22Rv1 (cell line): ENCODE data around the gene GNLY.

Experiments
- H3K27ac ChIP-seq: fragments of 450-650 bp; 2 replicates; pipeline ENCODE4 v1.5.1; 2017
- ZFX ChIP-seq: fragments of 450-650 bp; IDR thresholded peaks from 2 replicates; pipeline ENCODE4 v1.6.1; 2017; ENCODE audit warnings: antibody characterized with exemption, borderline replicate concordance
- TF ChIP-seq, protein P1 (sequence below): fragments of 450-650 bp; IDR thresholded peaks from 2 replicates; pipeline ENCODE4 v1.5.1; 2017; ENCODE audit warnings: mild to moderate bottlenecking

Gene GNLY

DNA sequence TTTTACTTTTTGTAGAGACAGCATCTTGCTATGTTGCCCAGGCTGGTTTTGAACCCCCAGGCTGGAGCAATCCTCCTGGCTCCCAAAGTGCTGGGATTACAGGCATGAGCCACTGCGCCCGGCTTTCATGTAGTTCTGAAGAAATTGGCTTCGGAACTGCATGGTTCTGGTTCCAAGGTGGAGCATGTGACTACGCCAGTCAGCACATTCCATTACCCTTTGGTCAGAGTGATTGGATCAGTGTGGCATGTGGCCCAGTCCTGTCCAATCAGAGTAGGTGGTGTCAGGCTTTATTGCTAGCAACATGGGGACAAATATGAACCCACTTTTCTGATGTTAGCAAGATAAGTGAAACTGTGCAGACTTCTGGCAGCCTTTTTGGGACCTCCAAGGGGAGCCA, 43.3 kb downstream of the GNLY start:
- H3K27ac ChIP-seq: no peak overlapping the region
- TF ChIP-seq, protein P1, sequence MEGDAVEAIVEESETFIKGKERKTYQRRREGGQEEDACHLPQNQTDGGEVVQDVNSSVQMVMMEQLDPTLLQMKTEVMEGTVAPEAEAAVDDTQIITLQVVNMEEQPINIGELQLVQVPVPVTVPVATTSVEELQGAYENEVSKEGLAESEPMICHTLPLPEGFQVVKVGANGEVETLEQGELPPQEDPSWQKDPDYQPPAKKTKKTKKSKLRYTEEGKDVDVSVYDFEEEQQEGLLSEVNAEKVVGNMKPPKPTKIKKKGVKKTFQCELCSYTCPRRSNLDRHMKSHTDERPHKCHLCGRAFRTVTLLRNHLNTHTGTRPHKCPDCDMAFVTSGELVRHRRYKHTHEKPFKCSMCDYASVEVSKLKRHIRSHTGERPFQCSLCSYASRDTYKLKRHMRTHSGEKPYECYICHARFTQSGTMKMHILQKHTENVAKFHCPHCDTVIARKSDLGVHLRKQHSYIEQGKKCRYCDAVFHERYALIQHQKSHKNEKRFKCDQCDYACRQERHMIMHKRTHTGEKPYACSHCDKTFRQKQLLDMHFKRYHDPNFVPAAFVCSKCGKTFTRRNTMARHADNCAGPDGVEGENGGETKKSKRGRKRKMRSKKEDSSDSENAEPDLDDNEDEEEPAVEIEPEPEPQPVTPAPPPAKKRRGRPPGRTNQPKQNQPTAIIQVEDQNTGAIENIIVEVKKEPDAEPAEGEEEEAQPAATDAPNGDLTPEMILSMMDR: no peak
- TF ChIP-seq ZFX: no peak

GRCh38 chr2:85737961-85738360, 43.8 kb downstream of the GNLY start:
- no peak overlapping the region for H3K27ac ChIP-seq
- TF ChIP-seq, protein P1: no peak
- no peak for TF ChIP-seq ZFX

GRCh38 chr2:85740193-85740592, 46.0 kb downstream of the GNLY start:
- H3K27ac ChIP-seq: no peak overlapping the region
- TF ChIP-seq, protein P1: no peak
- no peak for TF ChIP-seq ZFX

GRCh38 chr2:85741211-85741832, 47.2 kb downstream of the GNLY start:
- TF ChIP-seq ZFX: no peak
- TF ChIP-seq, protein P1: no peak
- H3K27ac ChIP-seq: peak overlapping the region; percentile 70

GRCh38 chr2:85741833-85742455, 47.8 kb downstream of the GNLY start:
- peak overlapping the region; percentile 70 for H3K27ac ChIP-seq
- TF ChIP-seq, protein P1: no peak
- no peak for TF ChIP-seq ZFX

- TF ChIP-seq, protein P1: no peak
- no peak for TF ChIP-seq ZFX
- peak overlapping the region; percentile 70 for H3K27ac ChIP-seq
Measured at GRCh38 chr2:85743304-85743978, 49.3 kb downstream of the GNLY start.

GRCh38 chr2:85744055-85744454, 49.9 kb downstream of the GNLY start:
- no peak overlapping the region for H3K27ac ChIP-seq
- TF ChIP-seq ZFX: no peak
